Sigmoid colon (tissue), 7 donors: ENCODE data around the gene ST8SIA1. TPM values are rescaled to one million over a fixed set of nuclear protein-coding genes. Genes with fewer than 3 reads are reported as not detected.

Experiments
- DNase-seq: peaks from one replicate; pipeline ENCODE4 v3.0.0-alpha.2; 2019
- H3K27ac ChIP-seq, 4 donors: fragments of 200-600 bp; sonication (generic); one replicate each; pipeline ENCODE4 v1.5.1; 2016 to 2019; ENCODE audit warnings: mild to moderate bottlenecking in 1 of 4
- H3K27me3 ChIP-seq, 3 donors: fragments of 200-600 bp; sonication (generic); one replicate each; pipeline ENCODE4 v1.5.1; 2019; ENCODE audit warnings: mild to moderate bottlenecking in 1 of 3
- H3K36me3 ChIP-seq, 4 donors: fragments of 200-600 bp; sonication (generic); one replicate each; pipeline ENCODE4 v1.5.1; 2016 to 2019
- H3K4me1 ChIP-seq, 4 donors: fragments of 200-600 bp; sonication (generic); one replicate each; pipeline ENCODE4 v1.5.1; 2017 to 2019
- H3K4me3 ChIP-seq, 4 donors: fragments of 200-600 bp; sonication (generic); one replicate each; pipeline ENCODE4 v1.5.1; 2017 to 2019; ENCODE audit warnings: mild to moderate bottlenecking in 2 of 4, moderate library complexity in 1 of 4
- H3K9me3 ChIP-seq, 4 donors: fragments of 200-600 bp in 3 of 4; sonication (generic) in 3 of 4; one replicate each; pipeline versions ENCODE4 v1.5.1 to v1.6.1; 2013 to 2019
- EP300 ChIP-seq, 4 donors: sonication (generic); formaldehyde crosslinking; IDR thresholded peaks; one replicate each; pipeline ENCODE4 v1.6.1; 2017; ENCODE audit warnings: antibody characterized with exemption in 4 of 4
- POLR2A ChIP-seq, 2 donors: fragments of 450-650 bp; IDR thresholded peaks; one replicate each; pipeline ENCODE4 v1.6.1; 2016; ENCODE audit warnings: antibody characterized with exemption in 2 of 2, mild to moderate bottlenecking in 2 of 2, moderate library complexity in 2 of 2
- POLR2AphosphoS5 ChIP-seq, 4 donors: sonication (generic); formaldehyde crosslinking; IDR thresholded peaks; one replicate each; pipeline ENCODE4 v1.6.1; 2017; ENCODE audit warnings: antibody characterized with exemption in 4 of 4
- WGBS, 2 donors: extraction: QIAGEN DNeasy Blood & Tissue Kit; methylation state at CpG; one replicate each; pipeline ENCODE4 v1.1.7; 2013; 5-methylcytosine and 5-hydroxymethylcytosine counted together
- intact Hi-C: fragments of 100-400 bp; cut with DNase I; formaldehyde crosslinking; loops from one replicate; pipeline ENCODE4 v1.15.1; 2023
- polyA plus RNA-seq, 3 donors: library from polyadenylated mRNA; stranded (reverse); fragments of 200-250 nt; gene quantifications; one replicate each; pipeline ENCODE4 v1.2.3, GENCODE V29; 2013
- total RNA-seq, 4 donors: library from RNA; depleted of rRNA; stranded (reverse); fragments of >200 nt; gene quantifications; one replicate each; pipeline ENCODE4 v1.1.0, GENCODE V29; 2016
- TF ChIP-seq, protein P1 (sequence below), 4 experiments: fragments of 450-650 bp in 3 of 4; fragments of 200-600 bp in 1 of 4; IDR thresholded peaks; one replicate each; pipeline ENCODE4 v1.5.1; 2016 to 2019; ENCODE audit warnings: antibody characterized with exemption in 4 of 4, mild to moderate bottlenecking in 3 of 4, moderate library complexity in 2 of 4
- donor health status: healthy with polysubstance abuse.
- donor health status: Bipolar disorder and iron deficiency.
- donor health status: healthy.

ST8SIA1 gene
- total and polyA plus RNA-seq, 7 donors: 1.2 to 57.3 (median 17.4) TPM

DNA sequence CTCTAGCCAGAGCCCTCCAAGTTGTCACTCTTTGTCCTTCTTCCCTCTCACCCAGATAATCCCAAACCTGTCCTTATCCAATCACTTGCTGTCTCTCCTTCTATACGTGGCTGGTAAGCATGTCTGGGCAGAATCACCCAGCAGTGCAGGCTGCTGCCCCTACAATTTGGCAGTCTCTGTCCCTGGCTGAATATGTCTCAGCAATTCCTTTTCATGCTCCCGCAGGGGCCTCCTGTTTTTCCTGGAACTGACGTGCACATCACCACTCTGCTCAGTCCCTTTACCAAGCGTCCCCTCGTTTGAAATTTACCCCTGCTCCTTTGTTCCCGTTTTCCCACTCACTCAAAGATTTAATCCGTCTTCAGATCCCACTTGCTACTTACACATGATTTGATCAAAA lies 80.0 kb downstream of the ST8SIA1 start:
- Histone ChIP-seq H3K9me3 (no peaks in the 10 kb centered on the region), H3K27me3 (no peaks in the 10 kb centered on the region), H3K36me3 (no peaks in the 10 kb centered on the region), H3K4me1 (peaks cover 0 to 26% (median 23%) of the 10 kb centered on the region in 4 donors), H3K27ac (peak overlapping the region in 1 of 4 donors; percentile 77), H3K4me3 (no peak overlapping the region)
- TF ChIP-seq EP300 (IDR thresholded peaks at IDR 0.05) (no peak), POLR2A (IDR thresholded peaks at IDR 0.05) (no peak), POLR2AphosphoS5 (IDR thresholded peaks at IDR 0.05) (no peak)
- TF ChIP-seq, protein P1, sequence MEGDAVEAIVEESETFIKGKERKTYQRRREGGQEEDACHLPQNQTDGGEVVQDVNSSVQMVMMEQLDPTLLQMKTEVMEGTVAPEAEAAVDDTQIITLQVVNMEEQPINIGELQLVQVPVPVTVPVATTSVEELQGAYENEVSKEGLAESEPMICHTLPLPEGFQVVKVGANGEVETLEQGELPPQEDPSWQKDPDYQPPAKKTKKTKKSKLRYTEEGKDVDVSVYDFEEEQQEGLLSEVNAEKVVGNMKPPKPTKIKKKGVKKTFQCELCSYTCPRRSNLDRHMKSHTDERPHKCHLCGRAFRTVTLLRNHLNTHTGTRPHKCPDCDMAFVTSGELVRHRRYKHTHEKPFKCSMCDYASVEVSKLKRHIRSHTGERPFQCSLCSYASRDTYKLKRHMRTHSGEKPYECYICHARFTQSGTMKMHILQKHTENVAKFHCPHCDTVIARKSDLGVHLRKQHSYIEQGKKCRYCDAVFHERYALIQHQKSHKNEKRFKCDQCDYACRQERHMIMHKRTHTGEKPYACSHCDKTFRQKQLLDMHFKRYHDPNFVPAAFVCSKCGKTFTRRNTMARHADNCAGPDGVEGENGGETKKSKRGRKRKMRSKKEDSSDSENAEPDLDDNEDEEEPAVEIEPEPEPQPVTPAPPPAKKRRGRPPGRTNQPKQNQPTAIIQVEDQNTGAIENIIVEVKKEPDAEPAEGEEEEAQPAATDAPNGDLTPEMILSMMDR (IDR thresholded peaks at IDR 0.05): no peak
- intact Hi-C loops: no loop called here
- no peak for DNase-seq
- 82 to 88% methylated on average over 7 of the region's 7 CpGs for WGBS, 2 donors

DNA sequence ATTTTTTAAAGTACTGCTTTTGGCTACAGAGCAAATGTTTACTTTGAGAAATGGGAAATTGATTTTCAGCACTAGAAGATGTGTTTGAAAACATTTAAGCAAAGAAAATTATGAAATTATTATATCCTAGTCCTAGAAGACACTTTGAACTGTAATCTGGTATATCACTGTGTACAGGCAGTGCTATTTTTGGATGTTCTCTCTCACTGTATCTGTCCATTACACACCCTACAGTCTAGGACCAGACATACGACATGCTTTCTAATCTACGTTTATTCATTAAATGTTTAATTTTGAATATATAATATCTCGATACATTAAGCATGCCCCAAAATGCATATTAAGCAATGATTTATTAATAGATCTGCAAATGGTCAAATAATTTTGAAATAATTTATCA lies 82.5 kb downstream of the ST8SIA1 start:
- Histone ChIP-seq H3K4me3 (no peak overlapping the region), H3K27me3 (no peaks in the 10 kb centered on the region), H3K9me3 (no peaks in the 10 kb centered on the region), H3K27ac (no peak overlapping the region), H3K36me3 (no peaks in the 10 kb centered on the region), H3K4me1 (peaks cover 0 to 26% (median 22%) of the 10 kb centered on the region in 4 donors)
- intact Hi-C loops: no loop called here
- no peak for DNase-seq
- no peak for TF ChIP-seq EP300 (IDR thresholded peaks at IDR 0.05)
- TF ChIP-seq POLR2A (IDR thresholded peaks at IDR 0.05): no peak
- 85 to 91% methylated on average over 3 of the region's 3 CpGs for WGBS, 2 donors

GRCh38 chr12:22250762-22251161 lies 83.7 kb downstream of the ST8SIA1 start:
- 47 to 56% methylated on average over 2 of the region's 2 CpGs for WGBS, 2 donors
- no peak for DNase-seq
- no peaks in the 10 kb centered on the region for H3K27me3 ChIP-seq
- H3K36me3 ChIP-seq: no peaks in the 10 kb centered on the region
- TF ChIP-seq POLR2A (IDR thresholded peaks at IDR 0.05) (no peak), POLR2AphosphoS5 (IDR thresholded peaks at IDR 0.05) (no peak), EP300 (IDR thresholded peaks at IDR 0.05) (no peak)
- TF ChIP-seq, protein P1 (IDR thresholded peaks at IDR 0.05): no peak
- intact Hi-C loops: no loop called here
- H3K27ac ChIP-seq: no peak overlapping the region
- peaks cover 0 to 13% (median 10%) of the 10 kb centered on the region in 4 donors for H3K4me1 ChIP-seq
- H3K4me3 ChIP-seq: no peak overlapping the region
- no peaks in the 10 kb centered on the region for H3K9me3 ChIP-seq

- DNase-seq: no peak
- intact Hi-C loops: no loop called here
- Histone ChIP-seq H3K36me3 (no peaks in the 10 kb centered on the region), H3K27ac (no peak overlapping the region), H3K9me3 (no peaks in the 10 kb centered on the region), H3K4me1 (no peaks in the 10 kb centered on the region), H3K27me3 (no peaks in the 10 kb centered on the region), H3K4me3 (no peak overlapping the region)
- TF ChIP-seq POLR2A (IDR thresholded peaks at IDR 0.05) (no peak), POLR2AphosphoS5 (IDR thresholded peaks at IDR 0.05) (peak in 2 of 4 donors; percentile 13 to 16)
- TF ChIP-seq, protein P1 (IDR thresholded peaks at IDR 0.05): no peak
- WGBS, 2 donors: 82 to 86% methylated on average over 3 of the region's 3 CpGs
Measured at GRCh38 chr12:22248571-22249115, 85.9 kb downstream of the ST8SIA1 start.

- 72 to 84% methylated on average over 6 of the region's 6 CpGs for WGBS, 2 donors
- intact Hi-C loops: no loop called here
- no peaks in the 10 kb centered on the region for H3K4me1 ChIP-seq
- DNase-seq: no peak
- H3K9me3 ChIP-seq: no peaks in the 10 kb centered on the region
- TF ChIP-seq EP300 (IDR thresholded peaks at IDR 0.05): no peak
- TF ChIP-seq POLR2AphosphoS5 (IDR thresholded peaks at IDR 0.05): no peak
- TF ChIP-seq, protein P1 (IDR thresholded peaks at IDR 0.05): no peak
- TF ChIP-seq POLR2A (IDR thresholded peaks at IDR 0.05): no peak
- no peak overlapping the region for H3K4me3 ChIP-seq
- no peak overlapping the region for H3K27ac ChIP-seq
- no peaks in the 10 kb centered on the region for H3K27me3 ChIP-seq
- H3K36me3 ChIP-seq: no peaks in the 10 kb centered on the region
Measured at GRCh38 chr12:22248121-22248520, 86.4 kb downstream of the ST8SIA1 start.
